ENCODE measurements around the gene ZNF644. TPM values are rescaled to one million over a fixed set of nuclear protein-coding genes. Genes with fewer than 3 reads are reported as not detected.

Gene ZNF644
- total and polyA plus RNA-seq, 4 donors, result 6.8 to 38.8 (median 27.2) TPM

DNA sequence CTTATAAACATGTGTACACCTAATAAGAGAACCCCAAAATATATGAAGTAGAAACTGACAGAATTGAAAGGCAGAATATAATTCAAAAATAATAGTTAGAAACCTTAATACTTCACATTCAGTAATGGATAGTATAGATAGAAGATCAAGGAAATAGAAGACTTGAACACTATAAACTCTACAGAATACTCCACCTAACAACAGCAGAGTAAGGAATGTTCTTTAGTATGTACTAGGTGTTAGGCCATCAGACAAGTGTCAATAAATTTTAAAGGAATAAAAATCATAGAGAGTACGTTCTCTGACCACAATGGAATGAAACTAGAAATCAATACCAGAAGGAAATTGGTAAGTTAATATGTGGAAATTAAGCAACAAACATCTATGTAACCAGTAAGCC is 16.6 kb downstream of the ZNF644 start:
- Histone ChIP-seq H3K4me3 (ENCODE audit: low read depth in 1 of 3, low read length in 3 of 3) (no peak overlapping the region), H3K27ac (ENCODE audit: low read depth in 1 of 2, low read length in 2 of 2) (no peak overlapping the region), H3K27me3 (ENCODE audit: control insufficient read depth in 4 of 4, insufficient read depth in 4 of 4, low read length in 3 of 4) (no peaks in the 10 kb centered on the region), H3K4me1 (ENCODE audit: control insufficient read depth in 4 of 4, insufficient read depth in 4 of 4, low read length in 3 of 4) (peaks cover 0 to 6% (median 0%) of the 10 kb centered on the region in 4 donors), H3K36me3 (ENCODE audit: control insufficient read depth in 4 of 4, insufficient read depth in 3 of 4, low read depth in 1 of 4, low read length in 3 of 4) (no peaks in the 10 kb centered on the region), H3K9ac (ENCODE audit: low read depth in 1 of 2, low read length in 2 of 2) (no peak overlapping the region), H3K9me3 (ENCODE audit: control insufficient read depth in 4 of 4, low read length in 3 of 4) (no peaks in the 10 kb centered on the region)
- DNase-seq (ENCODE audit: low spot score), result no peak
- WGBS, result 41% methylated on average over 1 of the region's 1 CpG
- TF ChIP-seq, protein P1, sequence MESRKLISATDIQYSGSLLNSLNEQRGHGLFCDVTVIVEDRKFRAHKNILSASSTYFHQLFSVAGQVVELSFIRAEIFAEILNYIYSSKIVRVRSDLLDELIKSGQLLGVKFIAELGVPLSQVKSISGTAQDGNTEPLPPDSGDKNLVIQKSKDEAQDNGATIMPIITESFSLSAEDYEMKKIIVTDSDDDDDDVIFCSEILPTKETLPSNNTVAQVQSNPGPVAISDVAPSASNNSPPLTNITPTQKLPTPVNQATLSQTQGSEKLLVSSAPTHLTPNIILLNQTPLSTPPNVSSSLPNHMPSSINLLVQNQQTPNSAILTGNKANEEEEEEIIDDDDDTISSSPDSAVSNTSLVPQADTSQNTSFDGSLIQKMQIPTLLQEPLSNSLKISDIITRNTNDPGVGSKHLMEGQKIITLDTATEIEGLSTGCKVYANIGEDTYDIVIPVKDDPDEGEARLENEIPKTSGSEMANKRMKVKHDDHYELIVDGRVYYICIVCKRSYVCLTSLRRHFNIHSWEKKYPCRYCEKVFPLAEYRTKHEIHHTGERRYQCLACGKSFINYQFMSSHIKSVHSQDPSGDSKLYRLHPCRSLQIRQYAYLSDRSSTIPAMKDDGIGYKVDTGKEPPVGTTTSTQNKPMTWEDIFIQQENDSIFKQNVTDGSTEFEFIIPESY (IDR thresholded peaks at IDR 0.05), result no peak
- TF ChIP-seq, protein P2, sequence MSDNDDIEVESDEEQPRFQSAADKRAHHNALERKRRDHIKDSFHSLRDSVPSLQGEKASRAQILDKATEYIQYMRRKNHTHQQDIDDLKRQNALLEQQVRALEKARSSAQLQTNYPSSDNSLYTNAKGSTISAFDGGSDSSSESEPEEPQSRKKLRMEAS (IDR thresholded peaks at IDR 0.05), result no peak
- TF ChIP-seq HNF4G (IDR thresholded peaks at IDR 0.05) (no peak), JUND (IDR thresholded peaks at IDR 0.05) (no peak)

DNA sequence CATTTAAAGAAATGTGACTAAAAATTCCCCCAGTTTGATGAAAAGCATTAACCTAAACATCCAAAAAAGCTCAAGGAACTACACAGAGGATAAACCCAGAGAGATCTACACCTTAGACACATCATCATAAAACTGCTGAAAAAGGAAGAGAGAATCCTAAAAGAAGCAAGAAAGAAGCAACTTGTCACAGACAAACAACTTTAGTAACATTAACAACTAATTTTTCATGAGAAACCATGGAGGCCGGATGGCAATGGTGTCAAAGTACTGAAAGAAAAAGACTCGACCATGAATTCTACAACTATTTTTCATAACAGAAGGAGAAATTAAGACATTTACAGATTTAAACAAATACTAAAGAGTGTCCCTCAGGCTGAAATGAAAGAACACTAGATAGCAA is 17.7 kb downstream of the ZNF644 start:
- H3K9me3 ChIP-seq (ENCODE audit: control insufficient read depth in 4 of 4, low read length in 3 of 4), result no peaks in the 10 kb centered on the region
- no peak overlapping the region for H3K9ac ChIP-seq (ENCODE audit: low read depth in 1 of 2, low read length in 2 of 2)
- no peaks in the 10 kb centered on the region for H3K36me3 ChIP-seq (ENCODE audit: control insufficient read depth in 4 of 4, insufficient read depth in 3 of 4, low read depth in 1 of 4, low read length in 3 of 4)
- H3K27me3 ChIP-seq (ENCODE audit: control insufficient read depth in 4 of 4, insufficient read depth in 4 of 4, low read length in 3 of 4), result no peaks in the 10 kb centered on the region
- TF ChIP-seq NR2F2 (IDR thresholded peaks at IDR 0.05) (no peak), FOXA1 (IDR thresholded peaks at IDR 0.05) (no peak), SP1 (IDR thresholded peaks at IDR 0.05) (no peak), RAD21 (IDR thresholded peaks at IDR 0.05) (no peak), GABPA (IDR thresholded peaks at IDR 0.05 in 1 of 2, conservative IDR thresholded peaks at IDR 0.05 in 1 of 2) (no peak), EGR1 (IDR thresholded peaks at IDR 0.05; ENCODE audit: low read depth in 2 of 2) (no peak), TAF1 (conservative IDR thresholded peaks at IDR 0.05) (no peak), YY1 (IDR thresholded peaks at IDR 0.05) (no peak), FOXA2 (IDR thresholded peaks at IDR 0.05) (no peak)
- TF ChIP-seq, protein P3, sequence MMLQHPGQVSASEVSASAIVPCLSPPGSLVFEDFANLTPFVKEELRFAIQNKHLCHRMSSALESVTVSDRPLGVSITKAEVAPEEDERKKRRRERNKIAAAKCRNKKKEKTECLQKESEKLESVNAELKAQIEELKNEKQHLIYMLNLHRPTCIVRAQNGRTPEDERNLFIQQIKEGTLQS (IDR thresholded peaks at IDR 0.05), result no peak
- TF ChIP-seq, protein P1 (IDR thresholded peaks at IDR 0.05), result no peak
- TF ChIP-seq, protein P2 (IDR thresholded peaks at IDR 0.05), result no peak
- TF ChIP-seq, protein P4, sequence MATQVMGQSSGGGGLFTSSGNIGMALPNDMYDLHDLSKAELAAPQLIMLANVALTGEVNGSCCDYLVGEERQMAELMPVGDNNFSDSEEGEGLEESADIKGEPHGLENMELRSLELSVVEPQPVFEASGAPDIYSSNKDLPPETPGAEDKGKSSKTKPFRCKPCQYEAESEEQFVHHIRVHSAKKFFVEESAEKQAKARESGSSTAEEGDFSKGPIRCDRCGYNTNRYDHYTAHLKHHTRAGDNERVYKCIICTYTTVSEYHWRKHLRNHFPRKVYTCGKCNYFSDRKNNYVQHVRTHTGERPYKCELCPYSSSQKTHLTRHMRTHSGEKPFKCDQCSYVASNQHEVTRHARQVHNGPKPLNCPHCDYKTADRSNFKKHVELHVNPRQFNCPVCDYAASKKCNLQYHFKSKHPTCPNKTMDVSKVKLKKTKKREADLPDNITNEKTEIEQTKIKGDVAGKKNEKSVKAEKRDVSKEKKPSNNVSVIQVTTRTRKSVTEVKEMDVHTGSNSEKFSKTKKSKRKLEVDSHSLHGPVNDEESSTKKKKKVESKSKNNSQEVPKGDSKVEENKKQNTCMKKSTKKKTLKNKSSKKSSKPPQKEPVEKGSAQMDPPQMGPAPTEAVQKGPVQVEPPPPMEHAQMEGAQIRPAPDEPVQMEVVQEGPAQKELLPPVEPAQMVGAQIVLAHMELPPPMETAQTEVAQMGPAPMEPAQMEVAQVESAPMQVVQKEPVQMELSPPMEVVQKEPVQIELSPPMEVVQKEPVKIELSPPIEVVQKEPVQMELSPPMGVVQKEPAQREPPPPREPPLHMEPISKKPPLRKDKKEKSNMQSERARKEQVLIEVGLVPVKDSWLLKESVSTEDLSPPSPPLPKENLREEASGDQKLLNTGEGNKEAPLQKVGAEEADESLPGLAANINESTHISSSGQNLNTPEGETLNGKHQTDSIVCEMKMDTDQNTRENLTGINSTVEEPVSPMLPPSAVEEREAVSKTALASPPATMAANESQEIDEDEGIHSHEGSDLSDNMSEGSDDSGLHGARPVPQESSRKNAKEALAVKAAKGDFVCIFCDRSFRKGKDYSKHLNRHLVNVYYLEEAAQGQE (IDR thresholded peaks at IDR 0.05), result no peak
- H3K4me1 ChIP-seq (ENCODE audit: control insufficient read depth in 4 of 4, insufficient read depth in 4 of 4, low read length in 3 of 4), result peaks cover 0 to 4% (median 0%) of the 10 kb centered on the region in 4 donors
- no peak overlapping the region for H3K27ac ChIP-seq (ENCODE audit: low read depth in 1 of 2, low read length in 2 of 2)
- DNase-seq (ENCODE audit: low spot score), result no peak
- 93% methylated on average over 2 of the region's 2 CpGs for WGBS
- no peak overlapping the region for H3K4me3 ChIP-seq (ENCODE audit: low read depth in 1 of 3, low read length in 3 of 3)
